H9 (cell line): ENCODE results near the gene IFT81. TPM values are rescaled to one million over a fixed set of nuclear protein-coding genes. Genes with fewer than 3 reads are reported as not detected.

Experiments
- DNase-seq: peaks from one replicate; pipeline ENCODE4 v3.0.0-alpha.2; 2017
- H2AFZ ChIP-seq: one replicate; pipeline ENCODE4 v1.6.1; 2013; ENCODE audit warnings: mild to moderate bottlenecking, low read length, control low read depth, moderate library complexity
- H2AK5ac ChIP-seq: 2 replicates; pipeline ENCODE4 v1.6.1; 2013; ENCODE audit warnings: low read length, control low read depth, mixed read lengths; ENCODE audit not compliant: insufficient read length
- H2BK120ac ChIP-seq: one replicate; pipeline ENCODE4 v1.6.1; 2013; ENCODE audit warnings: low read depth, mild to moderate bottlenecking, low read length, control low read depth, inconsistent platforms; ENCODE audit not compliant: poor library complexity, severe bottlenecking
- H2BK12ac ChIP-seq: 2 replicates; pipeline ENCODE4 v1.6.1; 2013; ENCODE audit warnings: low read length, control low read depth, mixed read lengths, low read depth; ENCODE audit not compliant: insufficient read length
- H2BK15ac ChIP-seq: 2 replicates; pipeline ENCODE4 v1.6.1; 2013; ENCODE audit warnings: low read depth, low read length, control low read depth
- H2BK20ac ChIP-seq: one replicate; pipeline ENCODE4 v1.6.1; 2013; ENCODE audit warnings: low read depth, mild to moderate bottlenecking, low read length, control low read depth, inconsistent platforms; ENCODE audit not compliant: poor library complexity, severe bottlenecking
- H2BK5ac ChIP-seq: 2 replicates; pipeline ENCODE4 v1.6.1; 2013; ENCODE audit warnings: low read length, control low read depth, mixed read lengths; ENCODE audit not compliant: insufficient read length
- H3K14ac ChIP-seq: 2 replicates; pipeline ENCODE4 v1.6.1; 2013; ENCODE audit warnings: low read length, control low read depth; ENCODE audit not compliant: insufficient read depth
- H3K18ac ChIP-seq: 2 replicates; pipeline ENCODE4 v1.6.1; 2013; ENCODE audit warnings: low read depth, mild to moderate bottlenecking, mixed read lengths, low read length, control low read depth; ENCODE audit not compliant: insufficient read length
- H3K23ac ChIP-seq: 2 replicates; pipeline ENCODE4 v1.6.1; 2013; ENCODE audit warnings: low read length, control low read depth, mixed read lengths, low read depth; ENCODE audit not compliant: insufficient read length
- H3K23me2 ChIP-seq: 2 replicates; pipeline ENCODE4 v1.6.1; 2013; ENCODE audit warnings: low read depth, mild to moderate bottlenecking, mixed read lengths, low read length, control low read depth; ENCODE audit not compliant: insufficient read length, poor library complexity, severe bottlenecking
- H3K27ac ChIP-seq: 2 replicates; pipeline ENCODE4 v1.5.1; 2013; ENCODE audit warnings: low read length, control low read depth, mixed read lengths, low read depth; ENCODE audit not compliant: insufficient read length
- H3K27me3 ChIP-seq: 2 replicates; pipeline ENCODE4 v1.6.1; 2013; ENCODE audit warnings: low read length, control low read depth, inconsistent platforms; ENCODE audit not compliant: insufficient read depth
- H3K4ac ChIP-seq: 2 replicates; pipeline ENCODE4 v1.6.1; 2013; ENCODE audit warnings: low read depth, mild to moderate bottlenecking, control low read depth, inconsistent platforms, low read length, moderate library complexity
- H3K4me1 ChIP-seq: 2 replicates; pipeline ENCODE4 v1.6.1; 2013; ENCODE audit warnings: low read length, control low read depth, inconsistent platforms; ENCODE audit not compliant: insufficient read depth
- H3K4me2 ChIP-seq: 2 replicates; pipeline ENCODE4 v1.6.1; 2013; ENCODE audit warnings: low read length, control low read depth, mixed read lengths; ENCODE audit not compliant: insufficient read length, insufficient read depth
- H3K56ac ChIP-seq: 2 replicates; pipeline ENCODE4 v1.6.1; 2013; ENCODE audit warnings: low read depth, mild to moderate bottlenecking, mixed read lengths, low read length, control low read depth; ENCODE audit not compliant: insufficient read length
- H3K79me1 ChIP-seq: 2 replicates; pipeline ENCODE4 v1.6.1; 2013; ENCODE audit warnings: low read depth, mild to moderate bottlenecking, moderate library complexity, low read length, control low read depth, inconsistent platforms; ENCODE audit not compliant: insufficient read depth, poor library complexity, severe bottlenecking
- H3K79me2 ChIP-seq: 2 replicates; pipeline ENCODE4 v1.6.1; 2013; ENCODE audit warnings: low read length, control low read depth, inconsistent platforms; ENCODE audit not compliant: insufficient read depth
- H3K9ac ChIP-seq: 2 replicates; pipeline ENCODE4 v1.6.1; 2013; ENCODE audit warnings: low read length, control low read depth, mixed read lengths; ENCODE audit not compliant: insufficient read length; ENCODE audit errors: extremely low read depth
- H3K9me3 ChIP-seq: one replicate; pipeline ENCODE4 v1.6.1; 2013; ENCODE audit warnings: low read depth, low read length, inconsistent platforms; ENCODE audit not compliant: control insufficient read depth
- H3T11ph ChIP-seq: one replicate; pipeline ENCODE4 v1.6.1; 2013; ENCODE audit warnings: mild to moderate bottlenecking, low read length, control low read depth, inconsistent platforms
- H4K20me1 ChIP-seq: one replicate; pipeline ENCODE4 v1.6.1; 2013; ENCODE audit not compliant: control insufficient read depth, insufficient read length, insufficient read depth
- H4K5ac ChIP-seq: 2 replicates; pipeline ENCODE4 v1.6.1; 2013; ENCODE audit warnings: low read depth, mild to moderate bottlenecking, mixed read lengths, low read length, control low read depth; ENCODE audit not compliant: insufficient read length
- H4K8ac ChIP-seq: replicated peaks from 2 replicates; pipeline ENCODE4 v1.6.1; 2013; ENCODE audit warnings: low read length, control low read depth, mixed read lengths, low read depth; ENCODE audit not compliant: insufficient read length
- H4K91ac ChIP-seq: 2 replicates; pipeline ENCODE4 v1.6.1; 2013; ENCODE audit warnings: low read depth, mild to moderate bottlenecking, moderate library complexity, mixed read lengths, low read length, control low read depth; ENCODE audit not compliant: insufficient read length
- H3K27ac Mint-ChIP-seq, 3 experiments: 2 replicates in 2 of 3; 3 replicates in 1 of 3; pipeline ENCODE4 v1.8.0; 2020 to 2021; ENCODE audit warnings: mixed read lengths in 3 of 3, mild to moderate bottlenecking in 1 of 3, moderate library complexity in 1 of 3
- H3K27me3 Mint-ChIP-seq: 2 replicates; pipeline ENCODE4 v1.8.0; 2021; ENCODE audit warnings: low read depth, mild to moderate bottlenecking, moderate library complexity, mixed read lengths
- H3K36me3 Mint-ChIP-seq, 3 experiments: 2 replicates in 2 of 3; 3 replicates in 1 of 3; pipeline ENCODE4 v1.8.0; 2020 to 2021; ENCODE audit warnings: low read depth in 3 of 3, mixed read lengths in 3 of 3; ENCODE audit not compliant: insufficient read depth in 1 of 3
- H3K4me1 Mint-ChIP-seq, 2 experiments: 2 replicates each; pipeline ENCODE4 v1.8.0; 2020; ENCODE audit warnings: mixed read lengths in 2 of 2
- H3K4me3 Mint-ChIP-seq, 2 experiments: 2 replicates in 1 of 2; 3 replicates in 1 of 2; pipeline ENCODE4 v1.8.0; 2020 to 2021; ENCODE audit warnings: mild to moderate bottlenecking in 2 of 2, mixed read lengths in 2 of 2, moderate library complexity in 1 of 2
- H3K9me3 Mint-ChIP-seq, 2 experiments: 2 replicates in 1 of 2; 3 replicates in 1 of 2; pipeline ENCODE4 v1.8.0; 2020; ENCODE audit warnings: mild to moderate bottlenecking in 2 of 2, mixed read lengths in 2 of 2, moderate library complexity in 1 of 2
- CTCF ChIP-seq: fragments of 200-600 bp; sonication (generic); conservative IDR thresholded peaks from 3 replicates; pipeline ENCODE4 v1.8.0; 2021; ENCODE audit warnings: antibody characterized with exemption, mild to moderate bottlenecking
- WGBS: extraction: QIAGEN DNeasy Blood & Tissue Kit; methylation state at CpG from one replicate; pipeline ENCODE4 v1.1.7; 2013; ENCODE audit warnings: missing lambda C conversion rate, low lambda C conversion rate, mixed read lengths; ENCODE audit not compliant: insufficient read length; ENCODE audit errors: extremely low coverage; 5-methylcytosine and 5-hydroxymethylcytosine counted together
- total RNA-seq: library from RNA; stranded (reverse); gene quantifications from 2 replicates; pipeline ENCODE4 v1.2.1, GENCODE V29; 2021

IFT81 gene
- total RNA-seq, 1 experiment from 2014 or later = 9.3 TPM

- no peak overlapping the region for H4K91ac ChIP-seq
- DNase-seq = no peak
- no peak overlapping the region for H2BK15ac ChIP-seq
- H3K23me2 ChIP-seq = no peaks in the 10 kb centered on the region
- no peak overlapping the region for H3K14ac ChIP-seq
- H3K27me3 ChIP-seq = no peaks in the 10 kb centered on the region
- H3K4ac ChIP-seq = no peak overlapping the region
- H3K4me1 Mint-ChIP-seq = no peaks in the 10 kb centered on the region
- no peak overlapping the region for H2BK12ac ChIP-seq
- no peak overlapping the region for H2BK20ac ChIP-seq
- H3K27ac Mint-ChIP-seq = no peak overlapping the region
- H4K20me1 ChIP-seq = no peaks in the 10 kb centered on the region
- H2AK5ac ChIP-seq = no peak overlapping the region
- H3K4me2 ChIP-seq = no peak overlapping the region
- H4K5ac ChIP-seq = no peak overlapping the region
- H4K8ac ChIP-seq = no peak overlapping the region
- H3K9ac ChIP-seq = no peak overlapping the region
- peaks cover 13 to 34% (median 13%) of the 10 kb centered on the region in 3 experiments; a peak in 6 of 7 replicates for H3K36me3 Mint-ChIP-seq
- no peak overlapping the region for H3K27ac ChIP-seq
- no peak overlapping the region for H2BK120ac ChIP-seq
- H3K79me2 ChIP-seq = no peaks in the 10 kb centered on the region
- no peak overlapping the region for H3T11ph ChIP-seq
- peaks cover 10 to 11% of the 10 kb centered on the region in 2 experiments; a peak in 3 of 5 replicates for H3K9me3 Mint-ChIP-seq
- TF ChIP-seq CTCF = no peak
- no peaks in the 10 kb centered on the region for H3K79me1 ChIP-seq
- H3K23ac ChIP-seq = no peak overlapping the region
- H3K27me3 Mint-ChIP-seq = no peaks in the 10 kb centered on the region
- H3K4me3 Mint-ChIP-seq = no peak overlapping the region
- no peak overlapping the region for H2BK5ac ChIP-seq
- 100% methylated on average over 1 of the region's 4 CpGs for WGBS
- H3K9me3 ChIP-seq = no peaks in the 10 kb centered on the region
- H3K4me1 ChIP-seq = no peaks in the 10 kb centered on the region
- H3K56ac ChIP-seq = no peak overlapping the region
- no peak overlapping the region for H2AFZ ChIP-seq
- no peak overlapping the region for H3K18ac ChIP-seq
Measured at GRCh38 chr12:110171636-110172035, 47.5 kb downstream of the IFT81 start.
